ENCODE data around the gene PRDX5.
"Not testable (repeated sequence)": the region's sequence is repeated elsewhere in the genome, so short reads cannot be mapped to it uniquely, and the experiment has no call there.

DNA sequence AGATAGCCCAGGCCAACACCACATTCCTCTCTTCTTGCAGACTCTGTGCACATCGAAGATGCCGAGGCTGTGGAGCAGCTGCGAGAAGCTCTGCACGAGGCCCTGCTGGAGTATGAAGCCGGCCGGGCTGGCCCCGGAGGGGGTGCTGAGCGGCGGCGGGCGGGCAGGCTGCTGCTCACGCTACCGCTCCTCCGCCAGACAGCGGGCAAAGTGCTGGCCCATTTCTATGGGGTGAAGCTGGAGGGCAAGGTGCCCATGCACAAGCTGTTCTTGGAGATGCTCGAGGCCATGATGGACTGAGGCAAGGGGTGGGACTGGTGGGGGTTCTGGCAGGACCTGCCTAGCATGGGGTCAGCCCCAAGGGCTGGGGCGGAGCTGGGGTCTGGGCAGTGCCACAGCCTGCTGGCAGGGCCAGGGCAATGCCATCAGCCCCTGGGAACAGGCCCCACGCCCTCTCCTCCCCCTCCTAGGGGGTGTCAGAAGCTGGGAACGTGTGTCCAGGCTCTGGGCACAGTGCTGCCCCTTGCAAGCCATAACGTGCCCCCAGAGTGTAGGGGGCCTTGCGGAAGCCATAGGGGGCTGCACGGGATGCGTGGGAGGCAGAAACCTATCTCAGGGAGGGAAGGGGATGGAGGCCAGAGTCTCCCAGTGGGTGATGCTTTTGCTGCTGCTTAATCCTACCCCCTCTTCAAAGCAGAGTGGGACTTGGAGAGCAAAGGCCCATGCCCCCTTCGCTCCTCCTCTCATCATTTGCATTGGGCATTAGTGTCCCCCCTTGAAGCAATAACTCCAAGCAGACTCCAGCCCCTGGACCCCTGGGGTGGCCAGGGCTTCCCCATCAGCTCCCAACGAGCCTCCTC lies 2.0 kb upstream of the PRDX5 start:
- TF ChIP-seq POLR2A, CTCF (IDR thresholded peaks at IDR 0.05): not testable (repeated sequence)
